ENCODE results near the gene KCNJ8.

The KCNJ8 gene

DNA sequence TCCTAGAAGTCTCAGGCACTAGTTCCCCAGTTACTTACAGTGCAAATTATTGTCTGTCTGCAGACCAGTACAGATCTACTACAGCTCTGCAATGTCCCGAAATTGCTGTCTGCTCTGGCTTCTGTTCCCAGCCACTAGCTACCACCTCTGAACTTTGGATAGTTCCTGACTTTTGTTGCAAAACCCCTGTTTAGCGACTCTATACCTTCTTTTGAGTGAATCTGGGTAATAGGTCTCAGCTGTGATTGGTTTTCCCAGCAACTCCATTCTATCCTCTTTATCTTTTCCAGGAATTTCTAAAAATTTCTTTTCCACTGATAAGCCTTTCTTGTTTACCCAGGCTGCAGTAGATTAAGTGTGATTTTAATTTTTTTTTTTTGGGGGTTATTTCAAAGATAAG, 16.8 kb downstream of the KCNJ8 start:
- DNase-seq (ENCODE audit: low read depth) = no peak
- TF ChIP-seq, protein P1, sequence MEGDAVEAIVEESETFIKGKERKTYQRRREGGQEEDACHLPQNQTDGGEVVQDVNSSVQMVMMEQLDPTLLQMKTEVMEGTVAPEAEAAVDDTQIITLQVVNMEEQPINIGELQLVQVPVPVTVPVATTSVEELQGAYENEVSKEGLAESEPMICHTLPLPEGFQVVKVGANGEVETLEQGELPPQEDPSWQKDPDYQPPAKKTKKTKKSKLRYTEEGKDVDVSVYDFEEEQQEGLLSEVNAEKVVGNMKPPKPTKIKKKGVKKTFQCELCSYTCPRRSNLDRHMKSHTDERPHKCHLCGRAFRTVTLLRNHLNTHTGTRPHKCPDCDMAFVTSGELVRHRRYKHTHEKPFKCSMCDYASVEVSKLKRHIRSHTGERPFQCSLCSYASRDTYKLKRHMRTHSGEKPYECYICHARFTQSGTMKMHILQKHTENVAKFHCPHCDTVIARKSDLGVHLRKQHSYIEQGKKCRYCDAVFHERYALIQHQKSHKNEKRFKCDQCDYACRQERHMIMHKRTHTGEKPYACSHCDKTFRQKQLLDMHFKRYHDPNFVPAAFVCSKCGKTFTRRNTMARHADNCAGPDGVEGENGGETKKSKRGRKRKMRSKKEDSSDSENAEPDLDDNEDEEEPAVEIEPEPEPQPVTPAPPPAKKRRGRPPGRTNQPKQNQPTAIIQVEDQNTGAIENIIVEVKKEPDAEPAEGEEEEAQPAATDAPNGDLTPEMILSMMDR (IDR thresholded peaks at IDR 0.05; ENCODE audit: control insufficient read depth, extremely low read depth, insufficient read depth) = no peak

DNA sequence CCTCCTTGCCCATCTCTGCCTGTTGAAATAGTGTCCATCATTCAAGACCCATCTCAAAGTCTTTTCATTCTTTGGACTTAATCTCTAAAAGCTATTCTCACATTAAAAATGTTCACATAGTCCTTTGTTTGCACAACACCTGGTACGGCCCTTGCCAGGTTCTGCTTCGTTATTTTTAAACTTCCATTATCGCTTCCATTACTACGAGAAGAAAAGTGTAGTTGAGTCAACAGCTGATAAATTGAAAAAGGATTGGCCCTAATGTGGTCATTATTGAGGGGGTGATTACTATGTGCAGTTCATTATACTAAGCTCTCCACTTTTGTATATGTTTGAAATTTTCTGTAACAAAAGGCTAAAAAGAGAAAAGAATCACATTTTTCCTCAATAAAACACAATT, 17.8 kb downstream of the KCNJ8 start:
- H3K4me3 ChIP-seq (ENCODE audit: low read depth, low read length) = no peak overlapping the region
- TF ChIP-seq, protein P1 (IDR thresholded peaks at IDR 0.05; ENCODE audit: control insufficient read depth, extremely low read depth, insufficient read depth) = no peak
- DNase-seq (ENCODE audit: low read depth) = no peak

More for the DNA sequence above, 16.8 kb downstream of the KCNJ8 start:
- H3K4me3 ChIP-seq (ENCODE audit: low read depth, low read length) = no peak overlapping the region

DNA sequence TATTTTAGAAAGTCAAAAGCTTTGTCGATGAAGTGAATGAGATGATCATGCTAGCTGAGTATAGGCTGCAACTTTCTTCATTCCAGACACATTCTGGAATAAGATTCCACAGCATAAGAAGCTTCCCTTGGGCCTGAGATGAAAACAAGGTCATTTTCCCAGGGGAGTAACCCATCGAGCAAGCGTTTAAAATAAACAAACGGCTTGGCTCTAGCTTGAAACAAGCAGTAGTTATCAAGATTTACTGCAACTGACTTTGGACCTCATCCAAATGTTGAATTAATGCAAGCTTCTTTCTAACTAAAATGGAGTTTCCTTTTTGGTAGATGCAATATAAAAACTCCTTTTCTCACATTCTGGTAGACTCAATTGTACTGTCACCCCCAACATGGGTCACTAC, 23.0 kb downstream of the KCNJ8 start:
- peak; percentile 32 for DNase-seq (ENCODE audit: low read depth)
- H3K4me3 ChIP-seq (ENCODE audit: low read depth, low read length) = no peak overlapping the region
- TF ChIP-seq, protein P1 (IDR thresholded peaks at IDR 0.05; ENCODE audit: control insufficient read depth, extremely low read depth, insufficient read depth) = no peak

DNA sequence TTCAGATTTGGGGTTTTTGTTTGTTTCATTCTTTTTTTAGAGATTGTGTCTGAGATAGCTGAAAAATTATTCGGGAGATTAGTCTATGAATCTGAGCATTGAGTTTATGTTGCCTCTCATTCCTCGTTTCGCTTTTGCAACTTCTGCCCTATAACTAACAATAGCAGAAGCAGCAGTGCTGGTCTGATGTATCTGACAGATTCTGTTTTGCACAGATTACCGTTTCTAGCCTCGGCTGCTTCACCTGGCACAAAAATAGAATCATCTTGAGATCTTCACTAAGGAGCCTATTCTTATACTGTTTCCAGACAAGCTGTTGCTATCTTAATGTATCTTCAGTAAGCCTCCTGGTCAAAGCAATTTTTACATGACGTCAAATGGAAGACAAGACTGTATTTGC, 29.2 kb downstream of the KCNJ8 start:
- TF ChIP-seq, protein P1 (IDR thresholded peaks at IDR 0.05; ENCODE audit: control insufficient read depth, extremely low read depth, insufficient read depth) = no peak
- no peak for DNase-seq (ENCODE audit: low read depth)
- H3K4me3 ChIP-seq (ENCODE audit: low read depth, low read length) = no peak overlapping the region

DNA sequence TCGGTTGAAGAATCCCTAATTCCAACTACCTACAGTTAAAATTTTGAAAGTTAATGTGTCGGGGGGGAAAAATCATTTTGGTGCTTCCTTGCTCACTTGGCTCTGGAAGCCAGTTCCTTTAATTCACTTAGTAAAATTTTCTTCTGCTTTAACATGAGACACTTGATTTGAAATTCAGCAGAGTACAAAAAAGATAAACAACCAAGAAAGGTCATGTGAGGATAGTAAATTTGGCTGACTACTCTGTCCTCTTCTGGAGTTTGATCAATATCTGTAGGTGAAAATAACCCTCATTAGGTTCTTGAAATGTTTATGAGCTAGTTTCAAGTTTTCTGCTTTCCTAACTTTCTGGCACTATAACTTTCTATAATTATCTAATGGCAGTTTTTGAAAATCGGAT, 43.4 kb downstream of the KCNJ8 start:
- TF ChIP-seq, protein P1 (IDR thresholded peaks at IDR 0.05; ENCODE audit: control insufficient read depth, extremely low read depth, insufficient read depth) = no peak
- DNase-seq (ENCODE audit: low read depth) = peak; percentile 28
- no peak overlapping the region for H3K4me3 ChIP-seq (ENCODE audit: low read depth, low read length)

DNA sequence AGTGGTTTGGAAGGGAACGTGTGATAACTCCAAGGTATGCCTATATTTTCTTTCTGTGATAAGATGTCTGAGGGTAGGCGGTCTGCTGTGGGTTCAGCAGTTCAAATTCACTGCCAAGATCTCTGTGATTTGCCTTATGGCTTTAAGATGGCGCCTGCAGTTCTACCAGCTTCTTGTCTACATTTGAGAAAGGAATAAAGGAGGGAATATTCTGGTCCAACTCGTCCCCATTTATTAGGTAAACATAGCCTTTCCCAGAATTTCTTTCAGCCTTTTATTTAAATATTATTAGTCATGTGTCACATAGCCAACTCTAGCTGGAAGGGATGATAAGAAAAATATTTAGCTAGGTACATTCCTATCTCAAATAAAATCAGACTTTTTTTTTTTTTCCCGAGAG, 48.8 kb downstream of the KCNJ8 start:
- TF ChIP-seq, protein P1 (IDR thresholded peaks at IDR 0.05; ENCODE audit: control insufficient read depth, extremely low read depth, insufficient read depth) = no peak
- DNase-seq (ENCODE audit: low read depth) = peak; percentile 51
- no peak overlapping the region for H3K4me3 ChIP-seq (ENCODE audit: low read depth, low read length)

DNA sequence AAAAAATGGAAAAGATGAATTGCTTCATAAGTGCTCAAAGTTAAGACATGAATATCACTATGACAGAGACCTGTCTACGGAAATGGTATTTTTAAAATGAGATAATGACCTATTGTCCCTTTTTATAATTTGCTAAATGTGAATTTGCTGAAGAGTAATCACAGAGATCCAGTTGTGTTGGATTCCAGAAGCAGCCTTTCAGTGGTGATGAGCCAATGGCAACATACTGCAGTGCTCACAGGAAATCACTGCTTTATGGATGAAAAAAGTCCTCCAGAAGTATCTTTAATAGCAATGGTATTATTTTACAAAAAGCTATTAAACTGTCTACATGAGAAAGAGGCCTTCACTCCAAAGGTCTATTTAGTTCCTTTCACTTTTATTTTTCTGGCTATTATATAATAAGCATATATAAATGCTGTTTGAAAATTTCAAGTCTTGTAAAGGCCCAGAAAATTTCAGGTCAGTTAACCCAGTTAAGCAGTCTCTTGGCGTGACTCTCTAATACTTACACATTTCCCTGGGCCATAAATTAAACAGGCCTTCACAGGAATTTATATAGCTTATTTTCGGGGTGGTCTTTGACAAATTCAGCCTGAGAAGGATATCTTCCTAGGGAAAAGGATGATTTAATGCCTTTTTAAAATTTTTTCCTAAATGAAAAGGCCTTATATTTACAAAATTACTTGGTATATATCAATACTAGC, 55.4 kb downstream of the KCNJ8 start:
- H3K4me3 ChIP-seq (ENCODE audit: low read depth, low read length) = no peak overlapping the region
- DNase-seq (ENCODE audit: low read depth) = no peak
- TF ChIP-seq, protein P1 (IDR thresholded peaks at IDR 0.05; ENCODE audit: control insufficient read depth, extremely low read depth, insufficient read depth) = no peak
